Kidney (tissue), 14 donors: ENCODE data around the gene WWOX. TPM values are rescaled to one million over a fixed set of nuclear protein-coding genes. Genes with fewer than 3 reads are reported as not detected.

ENCODE experiments used
- DNase-seq, 5 donors: peaks; one replicate each; pipeline ENCODE4 v3.0.0-alpha.2; 2013 to 2020
- FAIRE-seq: peaks from 2 replicates; lab custom pipeline; 2012; peaks lifted over from hg19 to GRCh38; lab: Jason Lieb, UNC
- H3K27ac ChIP-seq, 2 donors: one replicate each; pipeline ENCODE4 v1.7.0; 2013; ENCODE audit warnings: low read depth in 2 of 2, low read length in 2 of 2, inconsistent platforms in 1 of 2
- H3K27me3 ChIP-seq: one replicate; pipeline ENCODE4 v1.7.1; 2013; ENCODE audit warnings: low read length, inconsistent platforms; ENCODE audit not compliant: control insufficient read depth, insufficient read depth
- H3K36me3 ChIP-seq, 3 donors: one replicate each; pipeline versions ENCODE4 v1.7.0 to v1.7.1; 2013; ENCODE audit warnings: low read length in 3 of 3, control low read depth in 1 of 3, inconsistent platforms in 1 of 3; ENCODE audit not compliant: insufficient read depth in 3 of 3, control insufficient read depth in 2 of 3
- H3K4me1 ChIP-seq, 3 donors: one replicate each; pipeline versions ENCODE4 v1.7.0 to v1.7.1; 2013; ENCODE audit warnings: low read length in 3 of 3, inconsistent platforms in 1 of 3, low read depth in 1 of 3; ENCODE audit not compliant: control insufficient read depth in 2 of 3, insufficient read depth in 2 of 3
- H3K4me3 ChIP-seq, 3 donors: one replicate each; pipeline versions ENCODE4 v1.7.0 to v1.8.1; 2013; ENCODE audit warnings: low read length in 3 of 3, control low read depth in 1 of 3, inconsistent platforms in 1 of 3
- H3K9ac ChIP-seq, 3 donors: one replicate each; pipeline versions ENCODE4 v1.7.0 to v1.7.1; 2013; ENCODE audit warnings: low read length in 3 of 3, control low read depth in 1 of 3, inconsistent platforms in 1 of 3
- H3K9me3 ChIP-seq, 3 donors: one replicate each; pipeline versions ENCODE4 v1.7.0 to v1.7.1; 2013; ENCODE audit warnings: low read length in 3 of 3, control low read depth in 1 of 3, inconsistent platforms in 1 of 3; ENCODE audit not compliant: control insufficient read depth in 2 of 3, insufficient read depth in 1 of 3
- CTCF ChIP-seq: IDR thresholded peaks from 3 replicates; pipeline ENCODE4 v1.5.1; 2012; ENCODE audit warnings: mild to moderate bottlenecking, moderate library complexity, borderline replicate concordance; ENCODE audit not compliant: insufficient read depth; ENCODE audit errors: extremely low read depth
- intact Hi-C: fragments of 100-400 bp; cut with DNase I; formaldehyde crosslinking; loops from one replicate; pipeline ENCODE4 v1.11.1; 2022
- polyA plus RNA-seq: library from polyadenylated mRNA; stranded (reverse); fragments of 350-450 nt; fragmentation: Illumina TruSeq; extraction: RNeasy Lipid Tissue Mini Kit (QIAGEN cat#74804); gene quantifications from one replicate; pipeline ENCODE4 v1.2.3, GENCODE V29; 2014; ENCODE audit warnings: low read depth, low replicate concordance; ENCODE audit not compliant: insufficient read depth
- total RNA-seq: library from RNA; stranded (reverse); fragmentation: NEBNext Ultra II Directional; extraction: Animal tissue kit (Norgen Biotek cat#: 25700); gene quantifications from one replicate; pipeline ENCODE4 v1.2.1, GENCODE V29; 2021
- donor health status: control.
- donor health status: control.
- donor health status: control.
- donor health status: control.
- donor health status: control.
- donor health status: DM: yes; HTN: yes; CAD: no.
- donor health status: Normal renal cell carcinoma (clear cell type).

The WWOX gene
- total and polyA plus RNA-seq, 2 donors from 2014 or later, result 22.5 to 30.3 TPM

DNA sequence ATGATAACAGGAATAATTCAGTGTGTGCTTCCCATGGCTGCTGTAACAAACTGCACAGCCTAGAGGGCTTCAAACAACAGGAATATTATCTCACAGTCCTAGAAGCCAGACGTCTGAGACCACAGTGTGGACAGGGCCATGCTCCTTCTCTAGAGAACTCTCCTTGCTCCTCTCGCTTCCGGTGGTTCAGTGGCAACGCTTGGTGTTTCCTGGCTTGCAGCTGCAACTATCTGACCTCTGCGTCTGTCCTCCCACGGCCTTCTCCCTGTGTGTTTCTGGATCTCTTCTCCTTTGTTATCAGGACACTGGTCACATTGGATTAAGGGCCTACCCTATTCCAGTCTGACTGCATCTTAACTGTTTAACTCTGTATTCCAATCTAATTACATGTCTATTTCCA, 1086.7 kb downstream of the WWOX start:
- no peaks in the 10 kb centered on the region for H3K4me1 ChIP-seq
- no peaks in the 10 kb centered on the region for H3K27me3 ChIP-seq
- no peak overlapping the region for H3K9ac ChIP-seq
- DNase-seq, result no peak
- no peak for TF ChIP-seq CTCF
- no peak for FAIRE-seq
- H3K4me3 ChIP-seq, result no peak overlapping the region
- H3K27ac ChIP-seq, result no peak overlapping the region
- H3K36me3 ChIP-seq, result no peaks in the 10 kb centered on the region
- intact Hi-C loops, result no loop called here
- no peaks in the 10 kb centered on the region for H3K9me3 ChIP-seq

DNA sequence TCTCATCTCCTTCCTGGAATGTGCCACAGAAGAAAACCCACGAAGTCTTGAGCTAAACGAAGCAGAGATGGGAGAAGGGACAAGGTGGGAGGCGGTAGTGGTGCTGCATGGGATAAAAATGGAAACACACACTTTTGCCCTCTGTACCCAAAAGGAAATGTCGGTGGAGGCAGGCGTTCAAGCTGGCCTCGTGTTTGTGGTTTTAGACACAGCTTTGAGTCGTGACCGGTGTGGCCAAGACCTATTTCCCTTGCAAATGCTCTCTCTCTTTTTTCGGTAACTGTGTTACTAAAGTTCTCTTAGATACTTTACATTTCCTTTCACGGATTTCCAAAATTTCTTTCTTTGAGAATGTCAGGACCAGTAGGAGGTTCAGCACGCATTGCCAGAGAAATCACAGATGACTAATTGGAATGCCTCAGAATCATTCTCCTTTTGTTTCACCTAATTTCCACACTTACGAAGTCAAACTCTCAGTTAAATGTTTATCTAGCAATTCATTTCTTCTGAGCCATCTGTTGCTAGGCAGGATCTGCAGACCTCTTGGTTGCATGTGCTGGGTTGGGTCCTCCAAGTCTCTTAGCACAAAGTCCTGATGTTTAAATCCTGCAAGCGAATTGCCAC, 1088.8 kb downstream of the WWOX start:
- Histone ChIP-seq H3K4me1 (no peaks in the 10 kb centered on the region), H3K9ac (no peak overlapping the region), H3K36me3 (no peaks in the 10 kb centered on the region), H3K9me3 (no peaks in the 10 kb centered on the region), H3K27me3 (no peaks in the 10 kb centered on the region), H3K27ac (no peak overlapping the region), H3K4me3 (no peak overlapping the region)
- intact Hi-C loops, result no loop called here
- DNase-seq, result no peak
- FAIRE-seq, result no peak
- no peak for TF ChIP-seq CTCF

- H3K36me3 ChIP-seq, result no peaks in the 10 kb centered on the region
- TF ChIP-seq CTCF, result no peak
- H3K27me3 ChIP-seq, result no peaks in the 10 kb centered on the region
- no peak overlapping the region for H3K27ac ChIP-seq
- no peak for FAIRE-seq
- H3K9ac ChIP-seq, result no peak overlapping the region
- H3K4me1 ChIP-seq, result no peaks in the 10 kb centered on the region
- no peaks in the 10 kb centered on the region for H3K9me3 ChIP-seq
- no peak for DNase-seq
- no peak overlapping the region for H3K4me3 ChIP-seq
- intact Hi-C loops, result no loop called here
Measured at GRCh38 chr16:79188739-79189122, 1089.3 kb downstream of the WWOX start.

GRCh38 chr16:79190542-79190941, 1091.1 kb downstream of the WWOX start:
- no peak for FAIRE-seq
- intact Hi-C loops, result no loop called here

More at GRCh38 chr16:79190542-79190941, 1091.1 kb downstream of the WWOX start:
- no peak overlapping the region for H3K27ac ChIP-seq
- no peak for TF ChIP-seq CTCF
- H3K27me3 ChIP-seq, result no peaks in the 10 kb centered on the region
- H3K9me3 ChIP-seq, result no peaks in the 10 kb centered on the region
- no peak overlapping the region for H3K4me3 ChIP-seq
- no peak for DNase-seq
- no peaks in the 10 kb centered on the region for H3K36me3 ChIP-seq
- no peak overlapping the region for H3K9ac ChIP-seq
- H3K4me1 ChIP-seq, result no peaks in the 10 kb centered on the region
